Skin epidermis (tissue), 12 donors: ENCODE measurements around the gene DNAJC5.

ENCODE experiments used
- H3K27ac ChIP-seq, 21 experiments: fragments of 200-600 bp; sonication (generic) in 11 of 21; one replicate each; pipeline ENCODE4 v1.5.0; 2020; ENCODE audit warnings: mild to moderate bottlenecking in 3 of 21, inconsistent platforms in 2 of 21, moderate library complexity in 2 of 21
- H3K4me3 ChIP-seq, 7 experiments: fragments of 200-600 bp; sonication (generic) in 2 of 7; one replicate each; pipeline ENCODE4 v1.5.0; 2020; ENCODE audit warnings: inconsistent platforms in 2 of 7, mild to moderate bottlenecking in 2 of 7, moderate library complexity in 1 of 7

Gene DNAJC5

DNA sequence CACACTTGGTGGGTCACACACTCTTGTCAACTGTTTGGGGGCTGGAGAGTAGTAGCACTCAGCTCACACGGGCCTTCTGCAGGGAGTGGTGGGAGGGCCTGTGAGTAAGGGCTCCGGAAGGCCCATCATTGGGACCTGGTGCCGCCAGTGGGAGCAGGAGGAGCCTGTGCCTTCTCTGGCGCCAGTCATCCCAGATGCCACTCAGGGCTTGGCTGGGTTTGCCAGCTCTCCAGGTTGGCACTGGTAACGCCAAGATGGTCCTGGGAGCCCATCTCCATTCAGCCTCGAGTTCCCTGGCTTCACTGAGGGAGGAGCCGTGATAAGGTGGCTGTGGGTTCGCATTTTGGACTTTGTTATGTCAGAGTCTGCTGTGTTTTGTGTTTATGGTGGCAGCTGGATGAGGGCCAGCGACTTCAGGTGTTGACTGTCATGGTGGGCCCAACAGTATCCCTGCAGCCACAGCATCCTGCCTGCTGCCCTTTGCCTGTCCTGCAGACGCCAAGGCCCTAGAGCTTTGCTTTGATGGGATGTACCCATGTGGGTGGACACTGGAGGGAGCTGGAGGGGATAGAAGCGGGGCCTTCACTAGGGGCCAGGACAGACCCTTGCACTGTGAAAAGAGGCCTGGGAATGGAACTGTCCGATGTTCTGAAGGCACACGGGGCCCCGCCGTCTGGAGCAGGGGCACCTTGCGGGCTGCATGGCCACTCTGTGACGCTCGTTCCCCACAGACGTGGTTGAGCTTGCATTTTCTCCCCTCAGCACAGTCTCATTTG lies 13.3 kb upstream of the DNAJC5 start:
- Histone ChIP-seq H3K27ac (no peak overlapping the region), H3K4me3 (no peak overlapping the region)

DNA sequence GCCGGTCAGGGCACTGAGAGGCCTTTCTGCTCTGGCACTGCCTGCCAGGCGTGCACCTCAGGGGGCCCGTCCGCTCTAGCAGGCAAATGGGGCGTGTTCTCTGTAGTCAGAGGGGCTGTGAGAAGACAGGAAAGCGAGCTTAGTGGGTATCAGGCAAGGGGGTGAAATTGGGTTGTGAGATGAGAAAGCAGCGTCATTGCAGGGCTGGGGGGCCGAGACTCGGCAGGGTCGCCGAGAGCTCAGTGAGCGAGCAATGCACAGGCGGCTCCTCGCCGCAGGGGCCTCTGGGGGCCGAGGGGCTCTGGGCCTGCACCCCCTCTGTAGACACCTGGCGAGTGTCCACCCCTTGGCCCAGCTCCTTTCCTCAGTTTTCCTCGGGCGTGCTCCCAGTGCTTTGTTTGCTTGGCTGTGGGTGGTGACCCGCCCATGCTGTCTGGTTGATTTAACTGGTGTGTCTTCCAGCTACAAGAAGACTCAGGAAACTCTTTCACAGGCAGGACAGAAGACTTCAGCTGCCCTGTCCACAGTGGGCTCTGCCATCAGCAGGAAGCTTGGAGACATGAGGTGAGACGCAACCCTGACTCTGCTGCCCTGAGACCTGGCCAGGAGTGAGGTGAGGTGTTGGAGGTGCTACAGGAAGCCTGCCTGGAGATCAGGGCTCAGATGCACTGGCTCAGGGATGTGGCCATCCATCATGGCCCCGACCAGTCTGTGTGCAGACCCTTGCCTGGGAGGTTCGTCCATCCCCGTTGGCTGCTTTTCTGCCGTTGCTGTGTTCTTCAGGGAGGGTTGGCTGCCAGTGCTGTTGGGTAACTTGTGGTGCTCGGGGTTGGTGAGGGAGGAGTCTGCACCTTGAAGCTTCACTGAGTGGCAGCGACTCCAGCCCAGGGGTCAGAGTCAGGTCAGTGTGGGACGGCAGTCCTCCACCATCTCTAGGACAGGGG lies 12.4 kb upstream of the DNAJC5 start:
- H3K4me3 ChIP-seq: no peak overlapping the region

DNA sequence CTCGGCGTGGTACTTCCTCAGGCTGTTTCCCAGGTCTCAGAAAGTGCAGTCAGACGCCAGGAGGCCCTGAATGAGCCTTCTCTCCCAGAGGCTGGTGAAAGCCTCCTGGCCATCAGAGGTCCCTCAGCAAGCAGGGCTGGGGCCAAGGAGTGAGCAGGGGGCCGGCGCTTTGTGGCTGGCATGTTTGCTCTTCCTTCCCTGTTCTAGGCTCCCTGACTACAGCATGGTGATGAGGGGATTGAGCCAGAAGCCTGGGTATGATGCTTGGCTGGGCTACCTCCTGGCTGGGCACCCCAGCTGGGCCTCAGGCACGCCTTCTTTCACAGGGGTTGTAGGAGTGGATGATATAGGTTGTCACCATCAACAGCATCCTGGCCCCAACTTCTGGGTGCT lies 11.7 kb upstream of the DNAJC5 start:
- Histone ChIP-seq H3K4me3 (no peak overlapping the region), H3K27ac (no peak overlapping the region)

More for the DNA sequence above, 12.4 kb upstream of the DNAJC5 start:
- H3K27ac ChIP-seq: no peak overlapping the region

DNA sequence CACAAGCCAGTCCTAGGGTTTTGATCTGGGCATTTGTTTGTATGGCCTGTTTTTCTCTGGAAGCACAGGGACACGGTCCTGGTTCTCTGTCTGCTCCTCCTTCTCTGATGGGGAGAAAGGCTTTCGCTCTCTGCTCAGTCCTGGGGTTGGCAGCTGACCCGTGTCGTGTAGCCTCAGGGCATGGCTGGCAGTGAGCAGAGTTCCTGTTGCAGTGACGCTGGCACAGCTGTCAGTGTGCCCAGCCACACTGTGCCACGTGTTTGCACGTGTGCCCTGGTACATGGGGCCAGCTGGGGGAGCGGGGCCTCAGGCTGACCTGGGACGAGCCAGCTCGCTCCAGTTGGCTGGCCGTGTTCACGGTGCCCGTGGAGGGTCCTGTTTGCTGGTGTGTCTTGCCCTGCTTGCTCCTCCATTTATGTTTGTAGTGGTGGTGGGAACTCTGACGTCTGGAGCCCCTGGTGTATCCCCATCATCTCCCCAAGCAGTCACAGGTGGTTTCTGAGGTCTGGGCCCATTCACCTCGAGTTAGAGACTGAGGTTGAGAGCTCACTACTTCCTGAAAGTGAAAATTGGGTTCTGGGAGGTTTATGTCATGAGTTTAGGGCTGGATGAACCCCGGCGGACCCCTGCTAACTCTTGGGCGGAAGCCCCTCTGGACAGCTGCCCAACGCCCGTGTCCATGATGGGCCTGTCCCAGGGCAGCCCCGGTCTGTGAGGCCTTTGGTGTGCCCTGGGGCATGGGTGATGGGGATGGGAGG lies 10.2 kb upstream of the DNAJC5 start:
- H3K4me3 ChIP-seq: no peak overlapping the region
- no peak overlapping the region for H3K27ac ChIP-seq

DNA sequence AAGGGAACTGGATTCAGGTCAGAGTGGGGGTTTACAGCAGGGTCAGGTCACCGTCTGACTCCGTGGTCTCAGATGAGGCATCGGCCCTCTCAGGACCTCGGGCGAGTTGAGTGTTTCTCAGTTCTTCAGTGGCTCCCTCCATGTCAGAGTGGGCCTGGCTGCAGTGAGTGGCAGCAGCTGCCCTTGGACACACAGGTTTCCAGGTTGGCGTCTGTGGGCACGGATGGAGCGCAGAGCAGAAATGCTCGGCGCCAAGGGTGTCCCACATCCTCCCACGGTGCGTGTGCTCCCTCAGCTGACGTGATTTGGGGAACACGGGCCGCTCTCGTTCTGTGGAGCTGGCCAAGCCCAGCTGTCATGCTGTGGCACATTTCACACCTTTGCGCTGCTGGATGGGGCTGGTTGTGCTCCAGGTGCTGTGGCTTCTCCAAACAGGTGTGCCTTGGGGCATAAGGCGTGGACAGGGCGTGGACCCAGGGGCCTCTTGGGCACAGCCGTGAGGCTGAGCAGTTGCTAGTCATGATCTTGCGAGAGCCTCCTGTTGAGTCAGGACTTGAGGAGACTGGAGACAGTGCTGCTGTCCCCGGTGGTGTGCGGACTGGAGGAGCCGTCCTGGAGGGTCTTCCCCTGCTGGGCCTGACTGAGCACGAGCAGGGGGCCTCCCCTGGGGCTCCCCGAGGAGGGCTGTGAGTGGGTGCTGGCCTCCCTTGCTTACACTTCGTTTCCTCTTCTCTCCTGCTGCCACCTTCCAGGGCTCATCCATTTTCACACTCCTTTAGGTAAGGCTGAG lies 9.5 kb upstream of the DNAJC5 start:
- Histone ChIP-seq H3K4me3 (no peak overlapping the region), H3K27ac (peak overlapping the region in 1 of 21 experiments; percentile 19)

DNA sequence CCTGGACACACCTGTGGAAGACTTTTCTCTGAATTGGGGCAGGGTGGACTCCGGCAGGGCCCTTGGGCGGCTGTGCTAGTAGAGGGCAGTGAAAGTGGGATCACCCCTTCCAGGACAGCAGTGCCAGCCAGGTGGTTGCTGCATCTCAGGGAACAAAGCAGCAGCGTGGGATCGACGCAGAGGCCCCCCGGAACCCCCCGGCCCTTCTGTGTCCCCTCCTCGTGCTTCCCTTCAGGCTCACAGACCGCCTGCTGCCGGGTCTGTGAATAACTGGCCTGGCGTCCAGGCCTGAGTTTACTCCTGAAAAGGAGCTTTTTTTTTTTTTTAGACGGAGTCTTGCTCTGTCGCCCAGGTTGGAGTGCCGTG lies 8.9 kb upstream of the DNAJC5 start:
- peak overlapping the region in 1 of 21 experiments; percentile 19 for H3K27ac ChIP-seq

DNA sequence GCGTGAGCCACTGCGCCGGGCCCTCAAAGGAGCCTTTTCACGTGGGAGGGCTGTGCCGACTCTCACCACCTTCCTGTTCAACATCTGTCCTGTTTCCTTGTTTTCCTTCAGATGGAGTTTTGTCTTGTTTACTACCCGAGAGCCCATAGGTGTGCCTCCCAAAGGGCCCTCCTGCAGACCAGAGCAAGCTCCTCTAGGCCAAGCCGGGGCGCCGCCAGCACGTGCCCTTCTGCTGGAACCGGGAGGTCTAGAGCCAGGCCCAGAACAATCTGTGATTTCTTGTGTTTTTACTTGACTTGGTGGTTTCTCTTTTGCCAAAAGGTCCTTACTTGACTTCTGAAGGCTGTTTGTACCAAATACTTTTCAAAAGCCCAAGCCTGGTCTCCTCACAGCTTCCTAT lies 8.0 kb upstream of the DNAJC5 start:
- no peak overlapping the region for H3K4me3 ChIP-seq
- H3K27ac ChIP-seq: no peak overlapping the region

More for the DNA sequence above, 8.9 kb upstream of the DNAJC5 start:
- no peak overlapping the region for H3K4me3 ChIP-seq

DNA sequence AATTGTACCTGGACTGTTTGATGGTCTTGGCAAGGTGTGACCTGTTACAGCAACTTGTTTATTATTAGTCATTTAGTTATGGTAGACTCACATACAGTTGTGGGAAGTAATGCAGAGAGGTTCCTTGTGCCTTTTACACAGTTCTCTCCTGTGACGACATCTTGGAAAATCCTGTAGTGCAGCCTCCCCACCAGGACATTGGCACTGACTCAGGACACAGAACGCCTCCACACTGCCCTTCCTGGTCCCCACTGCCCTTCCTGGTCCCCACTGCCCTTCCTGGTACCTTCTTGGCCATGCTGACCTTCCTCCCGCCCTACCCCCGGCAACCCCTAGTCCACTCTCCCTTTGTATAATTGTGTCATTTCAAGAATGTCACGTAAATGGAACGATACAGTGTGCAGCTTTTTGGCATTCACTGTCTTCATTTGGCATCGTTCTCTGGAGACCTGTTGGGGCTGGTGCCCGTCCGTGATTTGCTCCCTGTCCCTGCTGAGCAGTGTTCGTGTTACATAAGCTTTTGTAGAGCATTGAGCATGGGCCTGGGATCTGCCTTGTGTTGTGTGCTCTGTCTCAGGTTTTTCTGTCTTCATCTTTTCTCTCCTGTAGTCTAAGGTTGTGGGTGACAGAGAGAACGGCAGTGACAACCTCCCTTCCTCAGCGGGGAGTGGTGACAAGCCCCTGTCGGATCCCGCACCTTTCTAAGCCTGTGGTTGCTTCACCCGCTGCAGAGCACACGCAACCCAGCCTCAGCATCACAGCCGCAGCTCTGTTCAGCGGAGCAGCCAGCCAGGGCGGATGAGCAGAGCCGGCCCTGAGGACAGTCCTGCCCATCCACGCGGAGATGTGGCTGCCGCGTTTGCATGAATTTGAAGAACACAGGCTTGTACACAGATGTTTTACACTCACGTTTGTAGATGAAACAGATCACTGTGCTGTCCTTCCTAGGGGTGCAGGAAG lies 5.4 kb upstream of the DNAJC5 start:
- Histone ChIP-seq H3K4me3 (no peak overlapping the region), H3K27ac (peak overlapping the region in 17 of 21 experiments; percentile 10 to 74 (median 44))

DNA sequence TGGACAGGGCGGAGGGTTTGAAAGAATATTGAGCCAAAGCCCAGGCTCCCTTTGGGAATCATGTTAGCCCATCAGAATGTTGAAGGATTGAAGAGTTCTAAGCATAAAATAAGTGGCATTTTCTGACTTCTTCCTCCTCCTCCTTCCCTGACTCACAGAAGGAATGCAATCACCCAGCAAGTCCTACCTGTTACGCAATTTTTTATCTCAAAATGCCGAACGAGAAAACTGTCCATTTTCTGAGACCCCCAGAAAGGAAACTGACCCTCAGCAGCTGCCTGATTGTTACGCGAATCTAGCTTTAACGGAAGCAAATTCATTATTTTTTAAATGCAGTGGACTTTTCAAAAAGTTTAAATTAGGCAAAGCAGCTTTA lies 4.7 kb upstream of the DNAJC5 start:
- H3K27ac ChIP-seq: peak overlapping the region in 15 of 21 experiments; percentile 10 to 67 (median 52)

DNA sequence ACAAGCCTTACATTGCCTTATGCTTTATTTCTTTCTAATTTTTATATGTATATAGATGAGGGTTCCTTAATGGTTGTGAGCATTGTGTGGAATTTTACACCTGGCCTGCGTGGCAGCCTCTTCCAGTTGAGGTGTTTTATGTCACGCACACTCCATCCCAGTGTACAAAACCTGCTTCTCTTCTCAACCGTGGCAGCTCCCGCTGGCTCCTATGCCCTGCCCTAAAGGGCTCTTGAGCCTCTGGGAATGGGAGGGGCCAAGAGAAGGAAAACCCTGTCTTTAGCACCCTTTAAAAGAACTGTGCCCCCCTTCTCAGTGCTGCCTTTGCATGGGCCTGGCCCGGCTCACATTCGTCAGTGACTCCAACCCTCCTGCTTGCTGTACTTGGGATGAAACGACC lies 4.3 kb upstream of the DNAJC5 start:
- no peak overlapping the region for H3K4me3 ChIP-seq
- H3K27ac ChIP-seq: peak overlapping the region in 4 of 21 experiments; percentile 45 to 66 (median 55)

More for the DNA sequence above, 4.7 kb upstream of the DNAJC5 start:
- H3K4me3 ChIP-seq: no peak overlapping the region

DNA sequence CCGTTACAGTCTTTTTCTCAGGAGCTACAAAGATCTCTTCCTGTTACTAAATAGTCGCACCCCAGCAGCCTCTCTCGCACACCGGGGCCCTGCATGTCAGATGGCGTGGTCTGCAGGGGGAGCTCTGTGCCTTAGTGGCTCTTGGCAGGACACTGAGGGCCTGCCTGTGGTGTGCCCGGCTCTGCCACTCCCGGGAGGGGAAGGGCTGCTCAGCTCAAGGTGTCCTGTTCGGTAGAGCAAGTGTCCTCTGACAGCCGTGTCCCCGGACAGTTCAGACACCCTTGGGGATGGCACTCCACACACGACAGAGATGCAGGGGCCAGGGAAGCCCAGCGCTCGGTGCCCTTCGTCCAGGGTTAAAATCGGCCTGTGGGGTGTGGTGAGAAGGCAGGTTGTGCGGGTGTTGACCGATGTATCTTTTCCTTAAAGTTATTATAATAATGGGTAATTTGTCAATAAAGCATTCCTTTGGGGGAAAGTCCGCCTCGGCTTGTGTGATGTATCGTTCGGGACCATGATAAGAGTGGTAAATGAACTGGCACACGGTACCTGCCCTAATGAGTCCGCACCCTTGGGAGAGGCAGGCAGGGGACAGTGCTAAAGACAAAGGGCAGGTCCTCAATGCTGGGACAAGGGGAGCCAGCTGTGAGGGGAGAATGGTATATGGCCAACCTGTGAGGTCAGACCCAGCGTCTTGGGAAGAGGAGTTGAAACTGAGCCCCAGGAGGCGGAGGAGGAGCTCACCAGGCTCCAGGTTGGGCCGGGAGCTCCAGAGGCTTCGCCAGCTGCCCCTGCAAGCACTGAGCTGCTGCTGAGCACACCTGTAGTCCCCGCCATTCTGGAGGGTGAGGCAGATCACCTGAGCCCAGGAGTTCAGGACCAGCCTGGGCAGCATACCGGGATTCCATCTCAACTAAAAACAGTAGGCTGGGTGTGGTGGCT lies 3.6 kb upstream of the DNAJC5 start:
- H3K27ac ChIP-seq: peak overlapping the region in 3 of 21 experiments; percentile 45 to 66 (median 63)
- H3K4me3 ChIP-seq: no peak overlapping the region

DNA sequence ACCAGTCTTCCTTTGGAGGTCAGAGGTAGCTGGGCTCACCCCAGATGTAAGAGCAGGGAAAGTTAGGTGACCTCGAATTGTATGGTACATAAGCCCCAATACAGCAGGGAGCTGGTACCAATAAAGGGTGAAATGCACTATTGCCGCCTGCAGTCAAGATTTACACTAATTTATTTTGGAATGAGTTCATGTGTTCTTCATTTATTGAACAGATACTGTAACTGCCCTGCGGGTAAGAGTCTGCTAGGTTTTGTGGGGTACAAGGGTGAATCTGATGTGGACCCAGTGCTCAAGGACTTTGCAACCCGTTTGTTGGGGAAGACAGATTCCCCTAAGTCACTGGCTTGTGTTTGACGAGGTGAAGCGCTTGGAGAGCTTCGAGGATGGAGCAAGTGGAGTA lies 2.5 kb upstream of the DNAJC5 start:
- no peak overlapping the region for H3K27ac ChIP-seq
- H3K4me3 ChIP-seq: no peak overlapping the region

DNA sequence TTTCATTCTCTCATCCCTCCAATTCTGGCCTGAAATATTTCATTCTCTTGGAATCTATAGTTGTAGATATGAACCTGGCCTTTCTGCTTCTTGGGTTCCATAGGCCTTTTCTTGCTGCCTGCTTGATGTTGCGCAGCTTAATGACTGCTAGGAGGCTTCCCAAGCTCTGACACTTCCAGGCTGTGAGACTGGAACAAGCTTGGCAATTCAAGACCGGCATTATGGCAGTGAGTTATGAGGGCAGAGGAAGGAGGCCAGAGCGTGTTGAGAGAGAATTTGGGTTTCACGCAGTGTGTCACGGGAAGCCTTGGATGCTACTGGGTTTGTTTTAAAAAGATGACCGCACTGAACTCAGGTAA lies 948 bp upstream of the DNAJC5 start:
- peak overlapping the region in 5 of 7 experiments; percentile 27 to 79 (median 74) for H3K4me3 ChIP-seq
- peak overlapping the region in 19 of 21 experiments; percentile 29 to 94 (median 79) for H3K27ac ChIP-seq

DNA sequence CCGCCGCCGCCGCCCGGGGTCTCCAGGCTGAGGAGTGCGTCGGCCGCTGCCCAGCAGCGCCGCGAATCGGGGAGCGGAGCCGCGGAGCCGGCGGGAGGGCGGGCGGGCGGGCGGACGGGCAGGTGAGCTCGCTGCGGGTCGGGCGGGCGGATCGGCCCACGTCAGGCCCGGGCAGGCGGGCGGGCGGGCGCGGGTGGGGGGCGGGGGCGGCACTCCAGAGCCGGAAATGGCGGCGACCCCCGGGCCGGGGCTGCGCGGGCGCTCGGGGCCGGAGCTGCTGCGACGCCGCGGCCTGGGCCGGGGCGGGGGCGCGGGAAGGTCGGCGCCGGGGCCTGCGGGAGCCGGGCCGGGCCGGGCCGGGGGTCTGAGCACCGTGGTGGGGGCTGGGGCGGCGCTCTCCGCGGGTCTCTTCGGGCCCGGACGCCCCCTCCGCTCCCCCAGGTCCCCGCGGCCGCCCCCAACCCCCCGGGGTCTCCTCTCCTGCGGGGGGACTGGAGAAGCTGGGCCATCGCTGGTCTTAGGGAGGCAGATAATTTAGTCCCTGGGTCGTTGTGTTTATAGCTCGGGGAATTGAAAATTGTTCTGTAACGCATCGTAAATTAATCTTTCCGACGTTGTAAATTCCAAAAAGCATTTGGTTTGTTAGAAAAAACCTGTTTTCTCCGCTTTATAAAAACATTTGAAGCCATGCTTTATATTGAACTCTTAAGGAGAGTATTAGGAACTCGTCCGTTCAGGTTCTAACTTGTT lies 451 bp downstream of the DNAJC5 start:
- H3K4me3 ChIP-seq: peak overlapping the region; percentile 38 to 79 (median 70)
- peak overlapping the region; percentile 71 to 95 (median 90) for H3K27ac ChIP-seq

DNA sequence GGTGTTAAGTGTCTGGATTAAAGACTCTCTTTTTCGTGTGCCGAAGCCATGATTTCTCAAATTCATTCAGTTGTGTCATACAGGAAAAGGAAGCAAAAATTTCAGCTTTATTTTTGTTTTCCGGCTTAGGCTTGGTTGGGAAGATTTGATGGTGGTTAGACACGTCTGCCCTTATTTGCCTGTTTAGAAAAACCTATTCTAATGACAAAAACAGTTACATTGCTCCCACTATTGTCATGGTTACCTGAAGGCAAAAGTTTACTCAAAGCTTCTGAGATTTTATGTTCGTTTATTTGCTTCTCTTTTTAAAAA lies 982 bp downstream of the DNAJC5 start:
- Histone ChIP-seq H3K4me3 (peak overlapping the region; percentile 38 to 79 (median 70)), H3K27ac (peak overlapping the region in 20 of 21 experiments; percentile 41 to 95 (median 90))
